Esophagus muscularis mucosa (tissue), 4 donors: Measurements from ENCODE around the gene CNTN6. TPM values are rescaled to one million over a fixed set of nuclear protein-coding genes. Genes with fewer than 3 reads are reported as not detected.

Experiments
- DNase-seq: peaks from one replicate; pipeline ENCODE4 v3.0.0-alpha.2; 2017; ENCODE audit errors: extremely low spot score
- H3K27ac ChIP-seq, 4 donors: fragments of 200-600 bp; sonication (generic); replicated peaks in 1 of 4; 1 replicate in 3 of 4; 2 replicates in 1 of 4; pipeline ENCODE4 v1.5.1; 2016 to 2019; ENCODE audit warnings: mild to moderate bottlenecking in 1 of 4
- H3K27me3 ChIP-seq, 4 donors: fragments of 200-600 bp; sonication (generic); one replicate each; pipeline versions ENCODE4 v1.5.1 to v1.6.0; 2016 to 2019
- H3K36me3 ChIP-seq, 4 donors: fragments of 200-600 bp; sonication (generic); one replicate each; pipeline ENCODE4 v1.5.1; 2016 to 2019
- H3K4me1 ChIP-seq, 4 donors: fragments of 200-600 bp; sonication (generic); one replicate each; pipeline ENCODE4 v1.5.1; 2016 to 2019
- H3K4me3 ChIP-seq, 4 donors: fragments of 200-600 bp; sonication (generic); 1 replicate in 2 of 4; 2 replicates in 2 of 4; pipeline ENCODE4 v1.5.1; 2016 to 2019; ENCODE audit warnings: mild to moderate bottlenecking in 4 of 4, moderate library complexity in 1 of 4
- H3K9me3 ChIP-seq, 4 donors: fragments of 200-600 bp; sonication (generic); 1 replicate in 3 of 4; 2 replicates in 1 of 4; pipeline ENCODE4 v1.5.1; 2016 to 2019
- EP300 ChIP-seq: sonication (generic); formaldehyde crosslinking; IDR thresholded peaks from one replicate; pipeline ENCODE4 v1.6.1; 2017; ENCODE audit warnings: antibody characterized with exemption
- POLR2A ChIP-seq: fragments of 450-650 bp; IDR thresholded peaks from one replicate; pipeline ENCODE4 v1.6.1; 2017; ENCODE audit warnings: antibody characterized with exemption, moderate library complexity, mild to moderate bottlenecking, low read depth
- POLR2AphosphoS5 ChIP-seq, 2 donors: sonication (generic); formaldehyde crosslinking; IDR thresholded peaks; one replicate each; pipeline ENCODE4 v1.6.1; 2017; ENCODE audit warnings: antibody characterized with exemption in 2 of 2
- WGBS: methylation state at CpG from one replicate; pipeline ENCODE4 v1.1.5; 2018; 5-methylcytosine and 5-hydroxymethylcytosine counted together
- intact Hi-C: fragments of 100-400 bp; cut with DNase I; formaldehyde crosslinking; loops from one replicate; pipeline ENCODE4 v1.15.1; 2023
- total RNA-seq, 4 donors: library from RNA; depleted of rRNA; stranded (reverse); fragments of >200 nt; gene quantifications; one replicate each; pipeline versions ENCODE4 v1.1.0 to v1.2.1, GENCODE V29; 2016
- TF ChIP-seq, protein P1 (sequence below), 3 experiments: fragments of 200-600 bp in 2 of 3; fragments of 450-650 bp in 1 of 3; sonication (generic) in 2 of 3; IDR thresholded peaks; one replicate each; pipeline ENCODE4 v1.5.1; 2017 to 2019; ENCODE audit warnings: antibody characterized with exemption in 3 of 3, mild to moderate bottlenecking in 2 of 3, moderate library complexity in 1 of 3

CNTN6 gene
- total RNA-seq, 4 donors from 2014 or later, result 0.06 to 0.83 (median 0.17) TPM; not detected in 1

DNA sequence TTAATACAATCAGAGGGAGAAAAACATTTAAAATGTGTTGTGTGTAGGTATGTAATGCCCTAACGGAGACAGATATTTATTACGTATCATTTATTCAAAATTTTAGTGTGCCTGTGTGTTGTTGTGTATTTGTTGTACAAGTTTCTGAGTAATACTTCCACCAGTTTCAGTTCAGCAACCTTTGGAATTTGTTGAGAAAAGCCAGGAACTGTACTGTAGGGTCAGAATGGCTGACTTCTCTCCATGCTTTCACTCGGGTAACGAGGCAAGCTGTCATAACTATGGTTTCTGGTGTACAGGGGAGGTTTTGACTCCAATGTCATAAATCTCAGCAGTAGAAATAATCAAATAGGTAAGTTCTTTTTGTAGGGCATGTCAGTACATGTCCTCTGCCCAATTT lies 23.8 kb upstream of the CNTN6 start:
- WGBS, result 62% methylated on average over 4 of the region's 4 CpGs

DNA sequence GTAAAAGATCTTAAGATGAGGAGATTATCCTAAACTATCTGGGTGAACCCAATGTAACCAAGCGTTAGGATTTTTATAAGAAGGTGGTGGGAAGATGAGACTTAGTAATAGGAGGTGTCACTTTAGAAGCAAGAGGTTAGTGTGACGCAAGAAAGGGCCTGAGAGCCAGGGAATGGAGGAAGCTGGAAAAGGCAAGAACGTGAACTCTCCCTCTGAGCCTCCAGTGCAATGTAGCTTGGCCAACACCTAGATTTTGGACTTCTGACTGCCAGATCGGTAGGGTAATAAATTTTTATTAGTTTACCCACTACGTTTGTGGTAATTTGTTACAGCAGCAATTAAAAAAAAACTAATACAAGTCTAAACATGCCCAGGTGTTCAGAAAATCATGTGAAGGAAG lies 20.8 kb upstream of the CNTN6 start:
- intact Hi-C loops, result no loop called here
- DNase-seq, result no peak
- WGBS, result 79% methylated on average over 5 of the region's 5 CpGs
- H3K4me1 ChIP-seq, result no peaks in the 10 kb centered on the region
- H3K9me3 ChIP-seq, result no peaks in the 10 kb centered on the region
- H3K27me3 ChIP-seq, result no peaks in the 10 kb centered on the region
- H3K36me3 ChIP-seq, result no peaks in the 10 kb centered on the region
- H3K4me3 ChIP-seq, result no peak overlapping the region
- TF ChIP-seq EP300 (no peak), POLR2A (no peak), POLR2AphosphoS5 (IDR thresholded peaks at IDR 0.05) (no peak)
- TF ChIP-seq, protein P1, sequence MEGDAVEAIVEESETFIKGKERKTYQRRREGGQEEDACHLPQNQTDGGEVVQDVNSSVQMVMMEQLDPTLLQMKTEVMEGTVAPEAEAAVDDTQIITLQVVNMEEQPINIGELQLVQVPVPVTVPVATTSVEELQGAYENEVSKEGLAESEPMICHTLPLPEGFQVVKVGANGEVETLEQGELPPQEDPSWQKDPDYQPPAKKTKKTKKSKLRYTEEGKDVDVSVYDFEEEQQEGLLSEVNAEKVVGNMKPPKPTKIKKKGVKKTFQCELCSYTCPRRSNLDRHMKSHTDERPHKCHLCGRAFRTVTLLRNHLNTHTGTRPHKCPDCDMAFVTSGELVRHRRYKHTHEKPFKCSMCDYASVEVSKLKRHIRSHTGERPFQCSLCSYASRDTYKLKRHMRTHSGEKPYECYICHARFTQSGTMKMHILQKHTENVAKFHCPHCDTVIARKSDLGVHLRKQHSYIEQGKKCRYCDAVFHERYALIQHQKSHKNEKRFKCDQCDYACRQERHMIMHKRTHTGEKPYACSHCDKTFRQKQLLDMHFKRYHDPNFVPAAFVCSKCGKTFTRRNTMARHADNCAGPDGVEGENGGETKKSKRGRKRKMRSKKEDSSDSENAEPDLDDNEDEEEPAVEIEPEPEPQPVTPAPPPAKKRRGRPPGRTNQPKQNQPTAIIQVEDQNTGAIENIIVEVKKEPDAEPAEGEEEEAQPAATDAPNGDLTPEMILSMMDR (IDR thresholded peaks at IDR 0.05), result no peak
- H3K27ac ChIP-seq, result no peak overlapping the region

More for the DNA sequence above, 23.8 kb upstream of the CNTN6 start:
- Histone ChIP-seq H3K4me1 (no peaks in the 10 kb centered on the region), H3K4me3 (no peak overlapping the region), H3K27ac (no peak overlapping the region), H3K9me3 (no peaks in the 10 kb centered on the region), H3K36me3 (no peaks in the 10 kb centered on the region), H3K27me3 (no peaks in the 10 kb centered on the region)
- intact Hi-C loops, result no loop called here
- TF ChIP-seq POLR2A, result no peak
- TF ChIP-seq EP300, result no peak
- TF ChIP-seq, protein P1 (IDR thresholded peaks at IDR 0.05), result no peak
- TF ChIP-seq POLR2AphosphoS5 (IDR thresholded peaks at IDR 0.05), result no peak
- no peak for DNase-seq

- Histone ChIP-seq H3K4me1 (no peaks in the 10 kb centered on the region), H3K36me3 (no peaks in the 10 kb centered on the region), H3K27ac (no peak overlapping the region), H3K9me3 (no peaks in the 10 kb centered on the region), H3K4me3 (no peak overlapping the region), H3K27me3 (no peaks in the 10 kb centered on the region)
- DNase-seq, result no peak
- intact Hi-C loops, result loop anchor here (10.0 kb wide), 1 partner anchor 1935 kb away; no protein-coding TSS in a partner anchor
- no peak for TF ChIP-seq POLR2A
These were observed 13.2 kb upstream of the CNTN6 start for GRCh38 chr3:1079662-1080061.

GRCh38 chr3:1082108-1082507 lies 10.7 kb upstream of the CNTN6 start:
- 51% methylated on average over 2 of the region's 2 CpGs for WGBS
- intact Hi-C loops, result loop anchor here (10.0 kb wide), 1 partner anchor 1933 kb away; no protein-coding TSS in a partner anchor
- H3K9me3 ChIP-seq, result no peaks in the 10 kb centered on the region

GRCh38 chr3:1087066-1087560 lies 5.7 kb upstream of the CNTN6 start:
- no peak overlapping the region for H3K27ac ChIP-seq
- no peak overlapping the region for H3K4me3 ChIP-seq
- WGBS, result 22% methylated on average over 3 of the region's 3 CpGs
- H3K27me3 ChIP-seq, result no peaks in the 10 kb centered on the region
- H3K9me3 ChIP-seq, result no peaks in the 10 kb centered on the region
- no peaks in the 10 kb centered on the region for H3K4me1 ChIP-seq
- no peak for DNase-seq
- intact Hi-C loops, result loop anchor here (10.0 kb wide), 1 partner anchor 1928 kb away; no protein-coding TSS in a partner anchor
- TF ChIP-seq, protein P1 (IDR thresholded peaks at IDR 0.05), result no peak
- TF ChIP-seq EP300, result no peak
- TF ChIP-seq POLR2A, result no peak
- no peak for TF ChIP-seq POLR2AphosphoS5 (IDR thresholded peaks at IDR 0.05)
- H3K36me3 ChIP-seq, result no peaks in the 10 kb centered on the region

More at GRCh38 chr3:1082108-1082507, 10.7 kb upstream of the CNTN6 start:
- TF ChIP-seq, protein P1 (IDR thresholded peaks at IDR 0.05), result peak in 2 of 3 experiments; percentile 35 to 51
- no peak for TF ChIP-seq EP300
- Histone ChIP-seq H3K27ac (no peak overlapping the region), H3K4me3 (no peak overlapping the region), H3K27me3 (no peaks in the 10 kb centered on the region), H3K4me1 (no peaks in the 10 kb centered on the region), H3K36me3 (no peaks in the 10 kb centered on the region)
- DNase-seq, result no peak
